Activated naive CD4-positive, alpha-beta T cell (primary cell): Measurements from ENCODE around the gene PRKCE.

ENCODE experiments used
- DNase-seq, 4 experiments: peaks; one replicate each; lab custom pipeline; 2025; lab: John Stamatoyannopoulos, UW

PRKCE gene

GRCh38 chr2:45726188-45726587 lies 74.7 kb downstream of the PRKCE start:
- DNase-seq, result no peak

GRCh38 chr2:45728458-45728942 lies 77.0 kb downstream of the PRKCE start:
- DNase-seq, result no peak

GRCh38 chr2:45729753-45730512 lies 78.5 kb downstream of the PRKCE start:
- DNase-seq, result no peak

DNA sequence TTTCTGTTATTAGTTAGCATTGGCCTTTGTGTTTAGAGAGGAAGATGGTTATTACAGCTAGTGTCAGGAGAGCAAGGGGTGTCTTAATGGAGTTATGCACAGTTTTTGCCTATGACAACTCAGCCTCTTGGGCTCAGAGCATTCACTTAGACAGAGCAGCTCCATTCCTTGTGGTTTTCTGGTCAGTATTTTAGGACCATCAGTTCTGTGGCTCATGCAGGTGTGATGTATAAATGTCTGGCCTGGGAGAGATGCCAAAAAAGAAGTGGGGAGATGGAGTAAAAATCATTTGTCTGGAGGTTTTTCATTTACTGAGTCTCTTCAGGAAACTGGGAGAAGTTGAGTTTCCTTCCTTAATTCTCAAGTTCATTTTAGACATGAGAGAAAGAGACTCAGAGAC lies 79.7 kb downstream of the PRKCE start:
- DNase-seq, result no peak

DNA sequence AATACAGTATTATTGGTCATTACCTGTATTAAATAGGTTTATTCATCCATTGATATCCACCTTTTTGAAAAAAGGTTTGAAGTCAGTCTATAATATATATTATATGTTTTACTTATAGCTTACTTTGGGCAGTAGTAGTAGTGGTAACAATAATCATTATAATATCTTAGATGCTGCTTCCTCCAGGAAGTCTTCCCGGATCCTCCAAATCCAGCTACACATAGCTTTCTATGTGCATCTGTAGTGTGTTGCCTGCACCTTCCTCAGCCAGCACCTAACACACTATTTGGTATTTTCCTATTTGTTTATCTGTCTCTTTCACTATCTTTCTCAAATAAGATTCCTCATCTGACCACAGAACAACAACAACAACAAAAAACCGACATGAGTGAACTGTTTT lies 81.0 kb downstream of the PRKCE start:
- DNase-seq, result no peak

- DNase-seq, result no peak
Observed at GRCh38 chr2:45732946-45733345, 81.5 kb downstream of the PRKCE start.

- no peak for DNase-seq
Observed at GRCh38 chr2:45734336-45734735, 82.9 kb downstream of the PRKCE start.

DNA sequence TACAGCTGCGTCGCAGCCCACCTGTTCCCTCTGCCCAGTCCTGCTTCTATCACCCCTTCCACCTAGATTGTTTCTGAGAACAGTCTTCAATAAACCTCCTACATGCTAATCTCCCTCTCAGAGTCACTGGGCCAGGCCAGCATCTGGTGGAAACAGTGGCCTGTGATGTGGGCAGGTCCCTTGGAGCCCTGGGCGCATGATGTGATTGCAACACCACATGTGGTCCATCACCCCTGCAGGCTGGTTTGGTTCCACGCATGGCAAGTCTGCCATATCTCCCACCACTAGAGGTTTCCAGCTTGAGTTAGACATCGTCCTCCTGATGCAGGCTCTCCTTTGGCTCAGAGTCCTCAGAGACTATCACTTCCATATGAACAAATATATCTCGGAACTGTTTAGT lies 83.5 kb downstream of the PRKCE start:
- no peak for DNase-seq

GRCh38 chr2:45736757-45737704 lies 85.6 kb downstream of the PRKCE start:
- no peak for DNase-seq

- DNase-seq, result no peak
Observed at GRCh38 chr2:45739796-45740485, 88.5 kb downstream of the PRKCE start.

DNA sequence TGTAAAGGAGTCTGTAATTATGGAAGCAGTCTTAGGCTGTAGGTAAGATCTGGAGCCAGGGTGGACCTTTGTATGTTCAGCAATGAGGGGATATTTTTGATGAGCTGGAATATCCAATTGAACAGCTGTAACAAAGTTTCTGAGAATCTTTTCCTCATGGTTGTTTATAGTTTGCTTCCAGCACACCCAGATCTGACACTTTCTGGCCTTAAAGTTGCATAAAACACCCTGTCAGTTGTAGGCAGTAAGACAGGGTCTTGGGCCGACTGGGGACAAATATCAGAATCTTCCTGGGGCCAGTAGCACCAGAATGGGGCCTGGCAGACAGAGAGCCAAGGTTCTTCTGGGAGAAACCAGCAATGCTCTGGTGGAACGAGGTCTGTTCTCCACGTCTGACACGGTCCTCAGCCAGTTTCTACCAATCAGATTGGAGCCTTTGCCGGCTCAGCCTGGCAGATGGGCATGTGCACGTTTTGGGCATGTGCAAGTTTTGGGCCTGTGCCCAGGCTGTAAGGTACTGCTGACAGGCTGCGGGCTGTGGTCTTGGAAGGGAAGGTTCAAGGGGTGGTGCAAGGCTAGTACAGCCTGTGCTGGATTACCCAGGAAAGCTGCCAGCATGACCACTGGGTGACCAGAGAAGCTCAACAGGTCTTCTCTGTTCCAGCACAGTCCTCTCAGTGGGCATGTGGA lies 89.8 kb downstream of the PRKCE start:
- no peak for DNase-seq

DNA sequence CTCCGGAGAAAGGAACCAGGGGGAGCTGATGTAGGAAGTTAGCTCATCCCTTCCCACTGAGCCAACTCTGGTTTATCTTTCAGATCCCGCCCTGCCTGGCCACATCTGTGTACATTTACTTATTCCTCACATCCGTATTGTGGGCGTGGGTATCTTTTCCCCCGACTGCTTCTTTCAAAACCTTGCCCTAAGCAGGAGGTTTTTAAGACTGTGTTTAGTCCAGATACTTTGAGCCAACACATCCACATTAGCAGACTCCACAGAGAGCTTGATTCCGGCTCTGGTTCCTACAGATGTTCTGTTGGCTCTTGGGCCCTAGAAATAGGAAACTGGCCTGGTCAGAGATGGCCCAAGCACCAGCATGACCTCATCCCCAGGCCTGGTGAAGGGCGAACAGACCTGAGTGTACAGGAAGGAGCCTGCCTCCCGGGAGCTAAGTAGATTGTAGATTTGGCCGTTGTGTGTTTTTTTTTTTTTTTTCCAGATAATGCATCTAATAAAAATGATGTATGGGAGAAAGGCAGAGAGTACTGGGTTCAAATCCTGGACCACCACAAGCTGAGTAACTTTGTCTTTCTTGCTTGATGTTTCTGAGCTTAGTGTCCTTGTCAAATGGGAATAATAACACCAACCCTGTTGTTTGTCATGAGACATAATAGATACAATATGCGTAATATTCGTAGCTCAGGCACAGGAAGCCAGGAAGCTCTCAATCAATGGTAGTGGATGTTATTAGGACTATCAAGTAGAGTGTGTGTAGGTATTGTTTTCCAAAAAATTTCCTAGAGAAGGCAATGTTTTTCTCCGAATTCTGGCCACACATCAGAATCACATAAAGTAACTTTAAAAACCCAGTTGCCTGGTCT lies 92.3 kb downstream of the PRKCE start:
- no peak for DNase-seq

DNA sequence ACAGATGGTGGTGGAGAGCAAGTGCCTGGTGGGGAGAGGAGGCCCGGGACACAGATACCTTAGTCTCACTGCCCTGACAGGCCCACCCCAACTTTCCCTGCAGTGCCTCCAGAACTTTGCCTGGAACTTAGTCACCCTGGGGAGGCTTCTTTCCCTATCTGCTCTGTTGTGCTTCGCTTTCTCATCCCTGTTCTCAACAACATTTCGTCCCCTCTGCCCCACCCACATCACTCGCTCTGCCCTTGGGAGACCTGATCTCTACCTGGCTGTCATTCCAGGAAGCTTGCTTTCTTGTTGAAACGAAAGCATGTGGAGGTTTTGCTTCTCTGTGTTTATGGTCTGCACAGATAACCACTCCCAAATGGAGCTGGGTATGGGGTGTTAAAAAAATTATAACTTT lies 93.8 kb downstream of the PRKCE start:
- DNase-seq, result no peak

- no peak for DNase-seq
Observed at GRCh38 chr2:45746888-45747287, 95.4 kb downstream of the PRKCE start.

GRCh38 chr2:45747363-45747762 lies 95.9 kb downstream of the PRKCE start:
- DNase-seq, result no peak

GRCh38 chr2:45748239-45748638 lies 96.8 kb downstream of the PRKCE start:
- DNase-seq, result no peak

GRCh38 chr2:45750001-45750400 lies 98.5 kb downstream of the PRKCE start:
- no peak for DNase-seq

GRCh38 chr2:45750484-45750883 lies 99.0 kb downstream of the PRKCE start:
- no peak for DNase-seq

GRCh38 chr2:45753381-45753780 lies 101.9 kb downstream of the PRKCE start:
- no peak for DNase-seq

GRCh38 chr2:45754131-45755010 lies 102.9 kb downstream of the PRKCE start:
- DNase-seq, result no peak
